HEK293 (cell line): Measurements from ENCODE around the gene ABHD16B.

Experiments
- CTCF ChIP-seq: fragments of 450-650 bp; formaldehyde crosslinking; IDR thresholded peaks from 2 replicates; pipeline ENCODE4 v1.5.1; 2016; ENCODE audit warnings: missing biosample characterization, missing genetic modification characterization
- PRDM6 ChIP-seq: fragments of 450-650 bp; formaldehyde crosslinking; IDR thresholded peaks from 2 replicates; pipeline ENCODE4 v1.5.1; 2017; ENCODE audit warnings: missing biosample characterization, missing genetic modification characterization
- SETDB1 ChIP-seq: IDR thresholded peaks from one replicate; pipeline ENCODE4 v1.6.1; 2017; ENCODE audit warnings: mild to moderate bottlenecking, low read length, moderate library complexity, mixed read lengths; ENCODE audit not compliant: insufficient read length
- ZBTB1 ChIP-seq: fragments of 450-650 bp; formaldehyde crosslinking; IDR thresholded peaks from 2 replicates; pipeline ENCODE4 v1.5.1; 2016; ENCODE audit warnings: missing biosample characterization, missing genetic modification characterization
- ZFP37 ChIP-seq: fragments of 450-650 bp; formaldehyde crosslinking; IDR thresholded peaks from 2 replicates; pipeline ENCODE4 v1.5.1; 2016; ENCODE audit warnings: missing biosample characterization, missing genetic modification characterization
- ZNF19 ChIP-seq: fragments of 450-650 bp; formaldehyde crosslinking; IDR thresholded peaks from 2 replicates; pipeline ENCODE4; 2016; ENCODE audit warnings: missing biosample characterization, missing genetic modification characterization, low read depth
- ZNF211 ChIP-seq: fragments of 450-650 bp; formaldehyde crosslinking; IDR thresholded peaks from 2 replicates; pipeline ENCODE4 v1.5.1; 2016; ENCODE audit warnings: low read depth, missing biosample characterization, missing genetic modification characterization
- ZNF561 ChIP-seq: fragments of 450-650 bp; IDR thresholded peaks from 2 replicates; pipeline ENCODE4 v1.5.1; 2018; ENCODE audit warnings: missing biosample characterization, missing genetic modification characterization, borderline replicate concordance
- ZNF623 ChIP-seq: fragments of 450-650 bp; formaldehyde crosslinking; IDR thresholded peaks from 2 replicates; pipeline ENCODE4 v1.5.1; 2016; ENCODE audit warnings: missing biosample characterization, missing genetic modification characterization
- ZNF707 ChIP-seq: fragments of 450-650 bp; formaldehyde crosslinking; IDR thresholded peaks from 2 replicates; pipeline ENCODE4 v1.5.1; 2016; ENCODE audit warnings: missing biosample characterization, missing genetic modification characterization
- ZNF830 ChIP-seq: fragments of 450-650 bp; IDR thresholded peaks from 2 replicates; pipeline ENCODE4 v1.5.0; 2018; ENCODE audit warnings: missing biosample characterization, missing genetic modification characterization, low read depth, mild to moderate bottlenecking, moderate library complexity

GRCh38 chr20:63835021-63835858, 26.1 kb upstream of the ABHD16B start:
- TF ChIP-seq ZNF707 (tag by site-specific recombination) (no peak), PRDM6 (tag by site-specific recombination) (no peak), ZNF623 (tag by site-specific recombination) (no peak), CTCF (tag by site-specific recombination) (no peak), SETDB1 (no peak), ZFP37 (tag by site-specific recombination) (no peak), ZNF561 (tag by site-specific recombination) (no peak), ZNF211 (no peak), ZNF19 (tag by site-specific recombination) (no peak), ZNF830 (tag by site-specific recombination) (no peak), ZBTB1 (tag by site-specific recombination) (no peak)
